Measurements from ENCODE around the gene TAF1D.

DNA sequence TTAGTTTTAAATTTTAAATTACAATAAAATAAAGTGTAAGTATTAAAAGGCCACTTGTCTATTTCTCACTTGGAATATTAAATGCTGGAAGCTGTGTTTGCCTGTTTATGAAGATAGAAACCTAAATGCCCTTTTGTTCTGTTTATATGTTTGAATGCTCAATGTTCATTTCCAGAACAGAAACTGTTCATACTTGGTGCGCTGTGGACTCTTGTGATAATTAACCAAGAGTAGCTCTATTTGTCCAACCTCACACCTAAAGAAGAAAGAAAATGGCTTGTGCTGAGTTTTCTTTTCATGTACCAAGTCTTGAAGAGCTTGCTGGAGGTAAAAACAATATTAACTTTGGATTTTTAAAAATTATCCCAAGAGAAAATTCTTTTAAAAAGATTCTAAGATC is 5.8 kb upstream of the TAF1D start:
- TF ChIP-seq CTCF (conservative IDR thresholded peaks at IDR 0.05; ENCODE audit: low read depth, low read length) (no peak), EZH2 (IDR thresholded peaks at IDR 0.05; ENCODE audit: borderline replicate concordance, low read depth, low read length, poor library complexity, severe bottlenecking) (no peak)

Measured in A673 (cell line).